H1 (cell line): ENCODE results near the gene RBBP6.

ENCODE experiments used
- BACH1 ChIP-seq: IDR thresholded peaks from 2 replicates; pipeline ENCODE4 v1.6.1; 2012; ENCODE audit warnings: low read length, improper control_type of control experiment
- KDM4A ChIP-seq: IDR thresholded peaks from one replicate; pipeline ENCODE4 v1.7.1; 2012; ENCODE audit warnings: low read depth, mild to moderate bottlenecking, moderate library complexity, low read length, inconsistent platforms; ENCODE audit not compliant: severe bottlenecking

DNA sequence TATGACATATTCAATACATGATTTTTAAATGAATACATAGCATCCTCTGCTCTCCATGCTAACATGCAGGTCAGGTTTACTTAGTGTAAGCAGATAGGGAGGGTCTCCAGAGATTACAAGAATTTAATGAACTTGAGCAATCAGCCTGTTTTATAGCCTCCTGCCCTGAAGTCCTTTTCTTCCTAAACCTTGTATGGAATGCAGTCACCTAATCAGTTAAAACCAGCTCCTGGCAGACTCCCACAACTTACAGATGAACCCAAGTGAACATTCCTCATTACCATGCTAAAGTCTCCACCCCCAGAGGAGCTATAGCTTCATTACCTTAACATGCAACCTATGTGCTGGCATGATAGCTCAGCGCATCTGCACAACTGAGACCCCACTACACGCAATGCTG lies 48.5 kb upstream of the RBBP6 start:
- TF ChIP-seq BACH1 (no peak), KDM4A (no peak)
